Naive B cell (primary cell): ENCODE measurements around the gene RHOXF2. TPM values are rescaled to one million over a fixed set of nuclear protein-coding genes. Genes with fewer than 3 reads are reported as not detected.
"Not testable (repeated sequence)": the region's sequence is repeated elsewhere in the genome, so short reads cannot be mapped to it uniquely, and the experiment has no call there.

Experiments
- ATAC-seq, 2 donors: fragments of 150-1000 bp; cut with Tn5 transposase; 2 replicates each; pipeline ENCODE4 v1.10.0; 2021; ENCODE audit warnings: low read depth in 2 of 2, mild to moderate bottlenecking in 2 of 2, moderate library complexity in 2 of 2
- DNase-seq: peaks from one replicate; pipeline ENCODE4 v3.0.0; 2022
- H3K27ac Mint-ChIP-seq, 6 donors: one replicate each; pipeline ENCODE4 v1.8.0; 2020 to 2022; ENCODE audit warnings: mild to moderate bottlenecking in 6 of 6, mixed read lengths in 6 of 6, moderate library complexity in 5 of 6, inconsistent platforms in 2 of 6
- H3K27me3 Mint-ChIP-seq, 3 donors: one replicate each; pipeline ENCODE4 v1.8.0; 2021 to 2022; ENCODE audit warnings: mixed read lengths in 3 of 3, mild to moderate bottlenecking in 1 of 3
- H3K36me3 Mint-ChIP-seq, 2 donors: one replicate each; pipeline ENCODE4 v1.8.0; 2020 to 2022; ENCODE audit warnings: mixed read lengths in 2 of 2, inconsistent platforms in 1 of 2, mild to moderate bottlenecking in 1 of 2
- H3K4me1 Mint-ChIP-seq, 3 donors: one replicate each; pipeline ENCODE4 v1.8.0; 2020 to 2022; ENCODE audit warnings: mixed read lengths in 3 of 3, inconsistent platforms in 1 of 3, mild to moderate bottlenecking in 1 of 3, moderate library complexity in 1 of 3
- H3K4me3 Mint-ChIP-seq, 8 donors: one replicate each; pipeline ENCODE4 v1.8.0; 2020 to 2022; ENCODE audit warnings: mild to moderate bottlenecking in 8 of 8, mixed read lengths in 8 of 8, moderate library complexity in 8 of 8, inconsistent platforms in 2 of 8
- H3K9me3 Mint-ChIP-seq, 7 donors: one replicate each; pipeline ENCODE4 v1.8.0; 2020 to 2022; ENCODE audit warnings: mixed read lengths in 7 of 7, mild to moderate bottlenecking in 5 of 7, inconsistent platforms in 2 of 7, moderate library complexity in 1 of 7
- polyA plus RNA-seq, 6 donors: library from polyadenylated mRNA; unstranded; fragments of 300-500 nt; fragmentation: Illumina TruSeq; gene quantifications; one replicate each; pipeline ENCODE4 v1.2.3, GENCODE V29; 2021; ENCODE audit warnings: low read depth in 6 of 6

The RHOXF2 gene, protein sequence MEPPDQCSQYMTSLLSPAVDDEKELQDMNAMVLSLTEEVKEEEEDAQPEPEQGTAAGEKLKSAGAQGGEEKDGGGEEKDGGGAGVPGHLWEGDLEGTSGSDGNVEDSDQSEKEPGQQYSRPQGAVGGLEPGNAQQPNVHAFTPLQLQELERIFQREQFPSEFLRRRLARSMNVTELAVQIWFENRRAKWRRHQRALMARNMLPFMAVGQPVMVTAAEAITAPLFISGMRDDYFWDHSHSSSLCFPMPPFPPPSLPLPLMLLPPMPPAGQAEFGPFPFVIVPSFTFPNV
- under 1 TPM in 3 of 6 donors, not detected in 3; 0.11 to 0.16 (median 0.15) TPM for polyA plus RNA-seq

- not testable (repeated sequence) for H3K4me3 Mint-ChIP-seq, ATAC-seq, DNase-seq, H3K4me1 Mint-ChIP-seq, H3K9me3 Mint-ChIP-seq, H3K27me3 Mint-ChIP-seq, H3K36me3 Mint-ChIP-seq, H3K27ac Mint-ChIP-seq
Observed at GRCh38 chrX:120158313-120158712, at the start of gene RHOXF2. Gene RHOXF2 (plus strand): TSS chrX:120158613. CDS start chrX:120158751, 138 bp downstream.

DNA sequence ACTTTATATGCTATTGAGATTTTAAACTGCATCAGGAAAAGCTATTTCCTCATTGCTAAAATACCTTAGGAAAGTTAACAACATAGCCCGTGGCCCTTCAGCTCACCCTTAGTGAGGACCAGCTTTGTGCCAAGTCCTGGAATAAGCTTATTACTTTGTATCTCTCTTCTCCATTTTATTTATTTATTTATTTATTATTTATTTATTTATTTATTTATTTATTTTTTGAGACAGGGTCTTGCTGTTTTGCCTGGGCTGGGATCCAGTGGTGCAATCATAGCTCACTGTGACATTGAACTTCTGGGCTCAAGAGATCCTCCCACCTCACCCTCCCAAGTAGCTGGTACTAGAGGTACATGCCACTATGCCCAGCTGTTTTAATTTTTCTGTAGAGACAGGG, 49.0 kb upstream of the RHOXF2 start:
- Mint-ChIP-seq H3K27me3 (peaks cover 0 to 16% (median 0%) of the 10 kb centered on the region in 3 donors), H3K9me3 (peaks cover 0 to 39% (median 10%) of the 10 kb centered on the region in 7 donors), H3K27ac (no peak overlapping the region), H3K4me1 (no peaks in the 10 kb centered on the region), H3K36me3 (peaks cover 0 to 5% of the 10 kb centered on the region in 2 donors), H3K4me3 (no peak overlapping the region)
- DNase-seq (no peak), ATAC-seq (no peak)

- Mint-ChIP-seq H3K4me1 (no peaks in the 10 kb centered on the region), H3K4me3 (no peak overlapping the region), H3K36me3 (no peaks in the 10 kb centered on the region), H3K27ac (no peak overlapping the region), H3K27me3 (peaks cover 0 to 8% (median 0%) of the 10 kb centered on the region in 3 donors), H3K9me3 (peaks cover 0 to 17% (median 2%) of the 10 kb centered on the region in 7 donors)
- DNase-seq = no peak
- no peak for ATAC-seq
Observed at GRCh38 chrX:120111611-120112010, 46.8 kb upstream of the RHOXF2 start.

- peaks cover 0 to 4% (median 0%) of the 10 kb centered on the region in 7 donors for H3K9me3 Mint-ChIP-seq
- H3K4me3 Mint-ChIP-seq = no peak within 1 kb of the TSS
- no peaks in the 10 kb centered on the region for H3K36me3 Mint-ChIP-seq
- H3K27ac Mint-ChIP-seq = no peak within 1 kb of the TSS
- no peak for DNase-seq
- no peak for ATAC-seq
- no peaks in the 10 kb centered on the region for H3K4me1 Mint-ChIP-seq
- H3K27me3 Mint-ChIP-seq = peaks cover 0 to 8% (median 0%) of the 10 kb centered on the region in 3 donors
Observed at GRCh38 chrX:120115438-120115963, 42.9 kb upstream of the RHOXF2 start, which contains the start of gene RHOXF1. Gene RHOXF1 (minus strand): TSS chrX:120115913. CDS start chrX:120115862, 51 bp downstream.

- Mint-ChIP-seq H3K36me3 (no peaks in the 10 kb centered on the region), H3K27me3 (no peaks in the 10 kb centered on the region), H3K27ac (peak overlapping the region in 1 of 6 donors; percentile 77), H3K4me1 (no peaks in the 10 kb centered on the region), H3K9me3 (peaks cover 0 to 3% (median 0%) of the 10 kb centered on the region in 7 donors), H3K4me3 (no peak overlapping the region)
- ATAC-seq (no peak), DNase-seq (no peak)
Observed at GRCh38 chrX:120120223-120120622, 38.2 kb upstream of the RHOXF2 start.

DNA sequence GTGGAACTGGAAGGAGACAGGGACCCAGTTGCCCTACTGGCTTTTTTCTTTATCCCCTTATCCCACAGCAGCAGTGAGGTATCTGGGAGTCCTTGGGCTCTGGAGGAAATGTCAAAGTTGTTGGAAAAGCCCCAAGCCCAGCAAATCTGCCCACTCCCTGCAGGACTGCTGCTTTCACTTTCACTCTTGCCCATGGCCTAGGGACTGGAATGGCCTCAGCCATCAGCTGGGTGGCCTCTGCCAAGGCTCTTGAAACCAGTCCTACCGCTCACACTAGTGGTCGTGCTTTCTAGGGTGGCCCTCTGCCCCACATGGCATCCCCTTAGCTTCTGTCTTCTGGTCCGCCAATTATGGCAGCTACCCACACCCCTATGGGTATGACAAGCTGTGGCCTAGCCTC, 33.0 kb upstream of the RHOXF2 start:
- no peaks in the 10 kb centered on the region for H3K27me3 Mint-ChIP-seq
- no peak for DNase-seq
- peak overlapping the region in 1 of 6 donors; percentile 24 for H3K27ac Mint-ChIP-seq
- H3K4me1 Mint-ChIP-seq = peaks cover 0 to 4% (median 0%) of the 10 kb centered on the region in 3 donors
- ATAC-seq = no peak
- H3K36me3 Mint-ChIP-seq = no peaks in the 10 kb centered on the region
- no peak overlapping the region for H3K4me3 Mint-ChIP-seq
- H3K9me3 Mint-ChIP-seq = peaks cover 0 to 3% (median 0%) of the 10 kb centered on the region in 7 donors

- ATAC-seq, H3K9me3 Mint-ChIP-seq, H3K27ac Mint-ChIP-seq, DNase-seq, H3K4me3 Mint-ChIP-seq, H3K4me1 Mint-ChIP-seq, H3K27me3 Mint-ChIP-seq, H3K36me3 Mint-ChIP-seq: not testable (repeated sequence)
Observed at GRCh38 chrX:120128306-120128846, 30.0 kb upstream of the RHOXF2 start.

- Mint-ChIP-seq H3K27ac (peak overlapping the region in 1 of 6 donors; percentile 41), H3K36me3 (no peaks in the 10 kb centered on the region), H3K4me3 (no peak overlapping the region), H3K9me3 (no peaks in the 10 kb centered on the region), H3K4me1 (no peaks in the 10 kb centered on the region), H3K27me3 (no peaks in the 10 kb centered on the region)
- DNase-seq = no peak
- ATAC-seq = no peak
Observed at GRCh38 chrX:120136128-120136527, 22.3 kb upstream of the RHOXF2 start.

DNA sequence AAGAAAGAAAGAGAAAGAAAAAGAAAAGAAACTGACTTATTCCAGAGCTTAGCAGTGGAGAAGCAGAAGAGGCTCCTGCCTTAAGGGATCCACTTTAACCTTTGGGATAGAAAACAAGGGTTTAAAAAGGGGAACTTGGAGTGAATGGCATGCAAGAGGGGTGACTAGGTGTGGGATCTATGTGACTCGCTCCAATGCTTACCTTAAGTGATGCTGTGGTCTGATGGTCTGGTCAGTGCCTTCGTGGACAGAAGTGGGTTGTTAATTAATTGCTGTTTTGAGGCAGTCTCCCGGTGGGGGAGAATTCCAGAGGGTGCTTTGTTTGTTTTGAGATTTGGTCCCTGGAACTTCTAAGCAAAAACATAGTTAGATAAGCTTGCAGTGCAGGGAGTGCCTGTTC, 21.6 kb upstream of the RHOXF2 start:
- no peak overlapping the region for H3K27ac Mint-ChIP-seq

GRCh38 chrX:120137439-120137838, 21.0 kb upstream of the RHOXF2 start:
- Mint-ChIP-seq H3K4me3 (no peak overlapping the region), H3K4me1 (no peaks in the 10 kb centered on the region), H3K9me3 (no peaks in the 10 kb centered on the region), H3K27ac (no peak overlapping the region), H3K27me3 (no peaks in the 10 kb centered on the region), H3K36me3 (peaks cover 0 to 1% of the 10 kb centered on the region in 2 donors)
- ATAC-seq = no peak
- no peak for DNase-seq

More for the DNA sequence above, 21.6 kb upstream of the RHOXF2 start:
- Mint-ChIP-seq H3K9me3 (no peaks in the 10 kb centered on the region), H3K4me3 (no peak overlapping the region), H3K36me3 (no peaks in the 10 kb centered on the region), H3K4me1 (no peaks in the 10 kb centered on the region), H3K27me3 (no peaks in the 10 kb centered on the region)
- no peak for DNase-seq
- ATAC-seq = no peak

GRCh38 chrX:120140293-120140981, 18.0 kb upstream of the RHOXF2 start:
- ATAC-seq (no peak), DNase-seq (no peak)
- H3K9me3 Mint-ChIP-seq = no peaks in the 10 kb centered on the region
- peaks cover 0 to 4% of the 10 kb centered on the region in 2 donors for H3K36me3 Mint-ChIP-seq
- no peaks in the 10 kb centered on the region for H3K4me1 Mint-ChIP-seq
- H3K4me3 Mint-ChIP-seq = no peak overlapping the region
- peak overlapping the region in 1 of 6 donors; percentile 36 for H3K27ac Mint-ChIP-seq
- peaks cover 0 to 15% (median 0%) of the 10 kb centered on the region in 3 donors for H3K27me3 Mint-ChIP-seq

GRCh38 chrX:120144178-120144844, 14.1 kb upstream of the RHOXF2 start:
- Mint-ChIP-seq H3K4me1 (peaks cover 0 to 3% (median 0%) of the 10 kb centered on the region in 3 donors), H3K4me3 (no peak overlapping the region), H3K9me3 (peaks cover 0 to 12% (median 6%) of the 10 kb centered on the region in 7 donors), H3K27me3 (peaks cover 0 to 23% (median 0%) of the 10 kb centered on the region in 3 donors), H3K36me3 (peaks cover 4 to 11% of the 10 kb centered on the region in 2 donors), H3K27ac (peak overlapping the region in 3 of 6 donors; percentile 17 to 88 (median 58))
- no peak for ATAC-seq
- no peak for DNase-seq
